ENCODE results near the gene INMT. TPM values are rescaled to one million over a fixed set of nuclear protein-coding genes. Genes with fewer than 3 reads are reported as not detected.

Gene INMT
- total RNA-seq, 1 donor from 2014 or later: 5.6 TPM

DNA sequence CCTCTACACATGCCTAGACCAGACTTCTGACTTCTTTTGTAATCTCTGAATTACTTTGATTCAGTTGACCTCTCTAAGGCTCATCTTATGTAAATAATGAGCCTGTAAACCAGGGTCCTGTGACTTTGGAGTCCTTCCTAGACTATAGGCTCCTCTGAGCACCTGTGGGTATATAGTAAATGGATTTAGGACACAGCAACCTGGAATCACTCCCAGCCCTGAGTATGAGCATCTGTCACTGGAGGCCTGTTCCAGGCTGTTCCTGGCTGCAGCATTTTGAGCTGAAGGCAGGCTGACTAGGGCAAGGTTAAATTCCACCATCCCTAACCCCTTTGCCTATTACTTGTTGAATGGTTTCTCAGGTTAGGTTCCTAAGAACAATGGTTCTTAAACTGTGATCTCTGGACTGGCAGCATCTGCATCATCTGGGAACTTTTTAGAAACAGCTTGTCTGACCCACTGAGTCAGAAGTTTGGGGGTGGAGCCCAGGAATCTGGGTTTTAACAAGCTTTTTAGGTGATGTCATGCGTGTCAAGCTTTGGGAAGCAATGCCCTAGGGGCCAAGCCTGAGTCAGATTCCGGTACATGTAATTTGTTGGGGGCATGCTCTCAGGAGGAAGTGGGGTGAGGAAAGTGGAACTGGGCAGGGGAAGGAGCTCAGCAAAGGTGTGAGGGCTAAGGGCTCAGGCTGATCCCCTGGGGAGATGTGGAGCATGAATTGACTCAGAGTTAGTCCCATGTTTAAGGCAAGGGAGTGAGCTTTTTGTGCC, 47.5 kb downstream of the INMT start:
- Histone ChIP-seq H3K4me3 (no peak overlapping the region), H3K36me3 (no peaks in the 10 kb centered on the region), H3K9me3 (no peaks in the 10 kb centered on the region), H3K27ac (peak overlapping the region; percentile 68), H3K27me3 (no peaks in the 10 kb centered on the region), H3K4me1 (peaks cover 65% of the 10 kb centered on the region)
- intact Hi-C loops (cut with DNase I): no loop called here
- no peak for TF ChIP-seq POLR2A (IDR thresholded peaks at IDR 0.05)
- TF ChIP-seq, protein P1, sequence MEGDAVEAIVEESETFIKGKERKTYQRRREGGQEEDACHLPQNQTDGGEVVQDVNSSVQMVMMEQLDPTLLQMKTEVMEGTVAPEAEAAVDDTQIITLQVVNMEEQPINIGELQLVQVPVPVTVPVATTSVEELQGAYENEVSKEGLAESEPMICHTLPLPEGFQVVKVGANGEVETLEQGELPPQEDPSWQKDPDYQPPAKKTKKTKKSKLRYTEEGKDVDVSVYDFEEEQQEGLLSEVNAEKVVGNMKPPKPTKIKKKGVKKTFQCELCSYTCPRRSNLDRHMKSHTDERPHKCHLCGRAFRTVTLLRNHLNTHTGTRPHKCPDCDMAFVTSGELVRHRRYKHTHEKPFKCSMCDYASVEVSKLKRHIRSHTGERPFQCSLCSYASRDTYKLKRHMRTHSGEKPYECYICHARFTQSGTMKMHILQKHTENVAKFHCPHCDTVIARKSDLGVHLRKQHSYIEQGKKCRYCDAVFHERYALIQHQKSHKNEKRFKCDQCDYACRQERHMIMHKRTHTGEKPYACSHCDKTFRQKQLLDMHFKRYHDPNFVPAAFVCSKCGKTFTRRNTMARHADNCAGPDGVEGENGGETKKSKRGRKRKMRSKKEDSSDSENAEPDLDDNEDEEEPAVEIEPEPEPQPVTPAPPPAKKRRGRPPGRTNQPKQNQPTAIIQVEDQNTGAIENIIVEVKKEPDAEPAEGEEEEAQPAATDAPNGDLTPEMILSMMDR (IDR thresholded peaks at IDR 0.05): no peak
- peak; percentile 13 to 45 for TF ChIP-seq POLR2AphosphoS5 (IDR thresholded peaks at IDR 0.05; ENCODE audit: insufficient read depth in 1 of 2, low read depth in 1 of 2)
- DNase-seq (ENCODE audit: extremely low spot score in 2 of 2): peak in 1 of 2 donors; percentile 96

DNA sequence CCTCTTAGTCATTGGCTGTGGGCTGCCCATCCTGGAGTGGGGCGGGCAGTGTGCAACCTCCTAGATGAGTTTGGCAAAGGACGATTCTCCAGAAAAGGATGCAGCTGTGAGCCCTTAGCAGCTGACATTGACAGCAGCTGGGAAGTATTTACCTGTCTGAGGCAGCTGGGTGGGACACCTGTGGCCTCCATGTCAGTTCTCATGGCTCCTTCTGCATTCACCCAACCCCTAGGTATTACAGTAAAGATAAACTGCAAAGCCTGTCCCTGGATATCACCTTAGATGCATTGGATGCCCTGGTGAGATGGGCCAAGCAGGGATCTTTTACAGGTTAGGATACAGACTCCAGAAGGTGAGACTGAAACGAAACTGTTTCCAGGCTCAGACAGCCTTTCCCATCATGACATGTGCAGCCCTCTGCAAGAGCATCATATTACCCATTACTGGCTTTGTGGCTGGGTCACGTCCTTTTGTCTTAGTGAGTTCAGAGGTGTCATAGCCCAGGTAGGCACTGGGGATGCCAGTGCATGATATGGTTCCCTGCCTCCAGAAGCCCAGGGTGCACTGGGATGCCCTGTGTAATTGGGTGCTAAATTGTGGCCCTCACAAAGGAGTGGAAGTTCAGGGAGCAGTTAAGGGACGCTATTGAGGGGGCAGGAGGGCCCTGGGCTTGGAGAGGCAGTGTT, 48.2 kb downstream of the INMT start:
- DNase-seq (ENCODE audit: extremely low spot score in 2 of 2): peak in 1 of 2 donors; percentile 43
- Histone ChIP-seq H3K4me3 (no peak overlapping the region), H3K9me3 (no peaks in the 10 kb centered on the region), H3K36me3 (no peaks in the 10 kb centered on the region), H3K4me1 (peaks cover 68% of the 10 kb centered on the region), H3K27me3 (no peaks in the 10 kb centered on the region), H3K27ac (peak overlapping the region; percentile 68)
- intact Hi-C loops (cut with DNase I): loop anchor here (5.0 to 10.0 kb wide), 2 partner anchors 177 to 325 kb away; no protein-coding TSS in a partner anchor
- no peak for TF ChIP-seq POLR2AphosphoS5 (IDR thresholded peaks at IDR 0.05; ENCODE audit: insufficient read depth in 1 of 2, low read depth in 1 of 2)
- TF ChIP-seq, protein P1 (IDR thresholded peaks at IDR 0.05): no peak
- no peak for TF ChIP-seq POLR2A (IDR thresholded peaks at IDR 0.05)

DNA sequence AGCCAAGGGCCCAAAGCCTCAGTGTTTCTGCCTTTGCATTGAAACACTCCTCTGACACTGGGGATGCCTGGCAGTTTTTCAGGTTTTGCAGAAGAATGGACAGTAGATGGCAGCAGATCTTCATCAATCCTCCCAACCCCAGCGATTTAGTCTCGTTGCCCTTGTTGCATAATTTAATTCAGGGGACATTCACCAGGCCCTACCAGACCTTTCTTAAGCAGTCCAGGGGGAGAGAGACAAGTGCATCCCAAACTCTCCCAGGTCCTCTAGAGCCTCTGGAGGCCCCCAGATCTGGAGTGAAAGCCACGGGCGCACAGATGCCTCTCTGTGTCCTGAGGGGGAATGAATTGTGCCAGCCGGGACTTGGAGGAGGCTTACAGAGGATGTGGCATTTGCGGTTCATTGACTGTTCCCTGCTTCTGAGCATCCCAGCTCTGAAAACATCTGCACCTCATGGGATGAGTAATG, 48.9 kb downstream of the INMT start:
- Histone ChIP-seq H3K27me3 (no peaks in the 10 kb centered on the region), H3K4me3 (no peak overlapping the region), H3K27ac (no peak overlapping the region), H3K36me3 (no peaks in the 10 kb centered on the region), H3K9me3 (no peaks in the 10 kb centered on the region), H3K4me1 (peaks cover 63% of the 10 kb centered on the region)
- DNase-seq (ENCODE audit: extremely low spot score in 2 of 2): peak in 1 of 2 donors; percentile 40
- intact Hi-C loops (cut with DNase I): loop anchor here (5.0 to 10.0 kb wide), 2 partner anchors 176 to 324 kb away; no protein-coding TSS in a partner anchor
- peak in 1 of 2 donors; percentile 37 for TF ChIP-seq POLR2AphosphoS5 (IDR thresholded peaks at IDR 0.05; ENCODE audit: insufficient read depth in 1 of 2, low read depth in 1 of 2)
- TF ChIP-seq, protein P1 (IDR thresholded peaks at IDR 0.05): peak; percentile 72 to 81 (median 75)
- TF ChIP-seq POLR2A (IDR thresholded peaks at IDR 0.05): no peak

DNA sequence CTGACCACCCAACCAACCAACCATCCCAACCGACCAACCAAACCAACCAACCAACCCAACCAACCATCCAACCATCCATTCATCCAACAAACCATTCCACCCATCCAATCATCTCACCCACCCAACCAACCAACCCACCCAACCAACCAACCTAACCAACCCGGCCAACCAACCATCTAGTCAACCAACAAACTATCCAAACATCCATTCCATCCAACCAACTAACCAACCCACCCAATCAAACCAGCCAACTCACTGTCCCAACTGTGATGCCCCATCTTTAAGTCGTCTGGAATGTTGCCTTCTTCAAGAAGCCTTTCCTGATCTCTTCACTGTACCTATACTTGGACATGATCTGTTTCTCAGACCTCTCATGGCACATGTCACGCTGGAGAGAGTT, 50.9 kb downstream of the INMT start:
- Histone ChIP-seq H3K27ac (no peak overlapping the region), H3K27me3 (no peaks in the 10 kb centered on the region), H3K9me3 (no peaks in the 10 kb centered on the region), H3K4me1 (peaks cover 46% of the 10 kb centered on the region), H3K36me3 (no peaks in the 10 kb centered on the region), H3K4me3 (no peak overlapping the region)
- intact Hi-C loops (cut with DNase I): loop anchor here (5.0 to 10.0 kb wide), 2 partner anchors 174 to 322 kb away; no protein-coding TSS in a partner anchor
- TF ChIP-seq, protein P1 (IDR thresholded peaks at IDR 0.05): no peak
- TF ChIP-seq POLR2A (IDR thresholded peaks at IDR 0.05) (no peak), POLR2AphosphoS5 (IDR thresholded peaks at IDR 0.05; ENCODE audit: insufficient read depth in 1 of 2, low read depth in 1 of 2) (no peak)
- DNase-seq (ENCODE audit: extremely low spot score in 2 of 2): peak in 1 of 2 donors; percentile 40
